PC-3 (cell line): ENCODE data around the gene OXNAD1.

Experiments
- CTCF ChIP-seq: fragments of 300-600 bp; sonication (generic); conservative IDR thresholded peaks from 2 replicates; pipeline ENCODE4 v1.5.1; 2017; ENCODE audit warnings: antibody characterized with exemption, low read depth, mild to moderate bottlenecking, low read length
- EZH2 ChIP-seq: fragments of 300-600 bp; sonication (generic); IDR thresholded peaks from one replicate; pipeline ENCODE4 v1.6.1; 2017; ENCODE audit warnings: antibody characterized with exemption, mild to moderate bottlenecking, low read length; ENCODE audit not compliant: unreplicated experiment

GRCh38 chr3:16229681-16230080 lies 35.3 kb upstream of the OXNAD1 start:
- TF ChIP-seq EZH2 (no peak), CTCF (no peak)
